ENCODE data around the gene SLC9A4. TPM values are rescaled to one million over a fixed set of nuclear protein-coding genes. Genes with fewer than 3 reads are reported as not detected.

The SLC9A4 gene, protein sequence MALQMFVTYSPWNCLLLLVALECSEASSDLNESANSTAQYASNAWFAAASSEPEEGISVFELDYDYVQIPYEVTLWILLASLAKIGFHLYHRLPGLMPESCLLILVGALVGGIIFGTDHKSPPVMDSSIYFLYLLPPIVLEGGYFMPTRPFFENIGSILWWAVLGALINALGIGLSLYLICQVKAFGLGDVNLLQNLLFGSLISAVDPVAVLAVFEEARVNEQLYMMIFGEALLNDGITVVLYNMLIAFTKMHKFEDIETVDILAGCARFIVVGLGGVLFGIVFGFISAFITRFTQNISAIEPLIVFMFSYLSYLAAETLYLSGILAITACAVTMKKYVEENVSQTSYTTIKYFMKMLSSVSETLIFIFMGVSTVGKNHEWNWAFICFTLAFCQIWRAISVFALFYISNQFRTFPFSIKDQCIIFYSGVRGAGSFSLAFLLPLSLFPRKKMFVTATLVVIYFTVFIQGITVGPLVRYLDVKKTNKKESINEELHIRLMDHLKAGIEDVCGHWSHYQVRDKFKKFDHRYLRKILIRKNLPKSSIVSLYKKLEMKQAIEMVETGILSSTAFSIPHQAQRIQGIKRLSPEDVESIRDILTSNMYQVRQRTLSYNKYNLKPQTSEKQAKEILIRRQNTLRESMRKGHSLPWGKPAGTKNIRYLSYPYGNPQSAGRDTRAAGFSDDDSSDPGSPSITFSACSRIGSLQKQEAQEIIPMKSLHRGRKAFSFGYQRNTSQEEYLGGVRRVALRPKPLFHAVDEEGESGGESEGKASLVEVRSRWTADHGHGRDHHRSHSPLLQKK
- under 0.01 TPM in 2 replicates for total RNA-seq

DNA sequence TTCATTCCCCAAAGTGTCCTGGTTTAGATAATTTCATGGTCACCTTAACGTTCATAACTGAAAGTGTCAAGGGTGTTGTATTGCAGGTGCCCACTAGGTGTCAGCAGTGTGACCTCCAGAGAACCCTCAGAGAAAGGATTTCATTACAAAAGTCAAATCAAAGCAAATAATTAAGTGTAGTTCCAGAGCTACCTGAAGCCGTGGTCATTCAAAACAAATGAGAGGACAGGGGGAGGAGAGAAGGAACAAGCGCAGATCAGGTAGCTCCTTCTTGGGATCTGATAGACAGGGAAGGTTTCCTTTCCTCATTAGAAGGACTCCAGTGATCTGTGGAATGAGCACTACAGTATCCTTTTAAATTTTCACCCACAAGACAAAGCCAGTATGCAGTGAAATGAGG lies at the start of gene SLC9A4:
Gene SLC9A4, plus strand, starts transcription at position 207 of the 400 bp plus-strand sequence. CDS start 534 bp downstream, outside the sequence.

Other genes with a start within 250 kb of the SLC9A4 start
- 3.1 and 3.3 TPM in 2 replicates for gene IL1RL1, start 161.7 kb upstream of the SLC9A4 start, total RNA-seq
- gene IL18R1, start 117.4 kb upstream of the SLC9A4 start, total RNA-seq = 0.65 and 0.82 TPM in 2 replicates
- gene IL18RAP, start 50.1 kb upstream of the SLC9A4 start, total RNA-seq = under 0.01 TPM in 1 of 2 replicates, not detected in the other
- under 0.01 TPM in 2 replicates for gene SLC9A2, start 146.3 kb downstream of the SLC9A4 start, total RNA-seq

Measured in bladder microvascular endothelial cell (primary cell).